H1 (cell line): ENCODE data around the gene CCDC178. TPM values are rescaled to one million over a fixed set of nuclear protein-coding genes. Genes with fewer than 3 reads are reported as not detected.

Experiments
- CTCF ChIA-PET: fragments of 300-600 bp; sonication (Branson Sonifier 250); formaldehyde crosslinking; loops from one replicate; lab custom pipeline; 2021; ENCODE audit not compliant: partially characterized antibody; lab: Charles Lee
- POLR2A ChIA-PET: fragments of 300-600 bp; sonication (Branson Sonifier 250); formaldehyde crosslinking; loops from one replicate; lab custom pipeline; 2021; ENCODE audit warnings: inconsistent platforms; ENCODE audit not compliant: partially characterized antibody; lab: Charles Lee
- DNase-seq, 2 experiments: peaks; one replicate each; pipeline versions ENCODE4 v3.0.0 to v3.0.0-alpha.2; 2010 to 2022; ENCODE audit warnings: low spot score in 2 of 2, low read depth in 1 of 2, mixed read lengths in 1 of 2
- FAIRE-seq: peaks from 2 replicates; lab custom pipeline; 2011; peaks lifted over from hg19 to GRCh38; lab: Jason Lieb, UNC
- H2AFZ ChIP-seq: 2 replicates; pipeline ENCODE4 v1.8.1; 2012; ENCODE audit warnings: low read length, inconsistent platforms
- H2AK5ac ChIP-seq: 2 replicates; pipeline ENCODE4 v1.6.1; 2013; ENCODE audit warnings: low read depth, low read length
- H2BK120ac ChIP-seq: replicated peaks from 2 replicates; pipeline ENCODE3; 2013; ENCODE audit warnings: low read depth, low read length, inconsistent platforms
- H2BK12ac ChIP-seq: 2 replicates; pipeline ENCODE4 v1.6.1; 2013; ENCODE audit warnings: low read depth, low read length
- H2BK15ac ChIP-seq: 2 replicates; pipeline ENCODE4 v1.6.1; 2013; ENCODE audit warnings: low read length
- H2BK20ac ChIP-seq: 2 replicates; pipeline ENCODE4 v1.6.1; 2013; ENCODE audit warnings: low read length
- H2BK5ac ChIP-seq: 2 replicates; pipeline ENCODE4 v1.6.1; 2013; ENCODE audit warnings: low read depth, low read length
- H3K14ac ChIP-seq: 2 replicates; pipeline ENCODE4 v1.6.1; 2013; ENCODE audit warnings: inconsistent platforms; ENCODE audit not compliant: insufficient read length
- H3K18ac ChIP-seq: 2 replicates; pipeline ENCODE4 v1.6.1; 2013; ENCODE audit warnings: low read length; ENCODE audit errors: extremely low read depth
- H3K23ac ChIP-seq: 2 replicates; pipeline ENCODE4 v1.6.1; 2013; ENCODE audit warnings: inconsistent platforms; ENCODE audit not compliant: insufficient read length
- H3K23me2 ChIP-seq: 2 replicates; pipeline ENCODE4 v1.6.1; 2013; ENCODE audit warnings: low read depth, low read length
- H3K27ac ChIP-seq: 2 replicates; pipeline ENCODE4 v1.6.1; 2011; ENCODE audit warnings: low read depth, low read length, inconsistent platforms
- H3K27me3 ChIP-seq, 4 experiments: replicated peaks in 1 of 4; 1 replicate in 1 of 4; 2 replicates in 3 of 4; pipeline versions ENCODE4 v1.6.1 to v1.8.1; 2011 to 2013; ENCODE audit warnings: low read length in 3 of 4, mild to moderate bottlenecking in 3 of 4, inconsistent platforms in 2 of 4, mixed read lengths in 2 of 4, moderate library complexity in 1 of 4; ENCODE audit not compliant: control insufficient read depth in 3 of 4, insufficient read depth in 3 of 4; ENCODE audit errors: extremely low read depth in 1 of 4
- H3K36me3 ChIP-seq, 4 experiments: 2 replicates each; pipeline versions ENCODE4 v1.6.1 to v1.8.1; 2011 to 2013; ENCODE audit warnings: mild to moderate bottlenecking in 4 of 4, low read length in 3 of 4, moderate library complexity in 2 of 4, control low read depth in 1 of 4, inconsistent platforms in 1 of 4; ENCODE audit not compliant: insufficient read depth in 4 of 4, control insufficient read depth in 2 of 4
- H3K4ac ChIP-seq: replicated peaks from 2 replicates; pipeline ENCODE3; 2013; ENCODE audit warnings: low read length, low read depth, mixed read lengths, inconsistent platforms; ENCODE audit not compliant: insufficient read length
- H3K4me1 ChIP-seq, 4 experiments: replicated peaks in 1 of 4; 1 replicate in 1 of 4; 2 replicates in 3 of 4; pipeline versions ENCODE4 v1.6.1 to v1.8.1; 2011 to 2013; ENCODE audit warnings: low read length in 3 of 4, inconsistent platforms in 2 of 4, mixed read lengths in 1 of 4; ENCODE audit not compliant: insufficient read depth in 4 of 4, control insufficient read depth in 3 of 4
- H3K4me2 ChIP-seq, 2 experiments: 2 replicates each; pipeline versions ENCODE4 v1.6.1 to v1.8.1; 2011 to 2013; ENCODE audit warnings: low read depth in 2 of 2, low read length in 2 of 2, control low read depth in 1 of 2, inconsistent platforms in 1 of 2, mild to moderate bottlenecking in 1 of 2; ENCODE audit not compliant: insufficient read depth in 1 of 2
- H3K4me3 ChIP-seq, 4 experiments: fragments of 200-600, 300-600 bp in 1 of 4; sonication (generic), shearing (Covaris generic), sonication (Bioruptor Twin) in 1 of 4; 2 replicates each; pipeline versions ENCODE4 v1.5.1 to v1.8.1; 2011 to 2016; ENCODE audit warnings: low read length in 4 of 4, low read depth in 3 of 4, control low read depth in 2 of 4, inconsistent platforms in 2 of 4, mild to moderate bottlenecking in 2 of 4, mixed read lengths in 1 of 4, moderate library complexity in 1 of 4; ENCODE audit not compliant: insufficient read depth in 2 of 4; ENCODE audit errors: extremely low read depth in 1 of 4
- H3K56ac ChIP-seq: replicated peaks from 2 replicates; pipeline ENCODE3; 2013; ENCODE audit warnings: low read depth, mild to moderate bottlenecking, mixed read lengths, low read length, inconsistent platforms; ENCODE audit not compliant: insufficient read length
- H3K79me1 ChIP-seq: 2 replicates; pipeline ENCODE4 v1.6.1; 2013; ENCODE audit warnings: low read depth, low read length, control low read depth
- H3K79me2 ChIP-seq, 2 experiments: 2 replicates each; pipeline versions ENCODE4 v1.6.1 to v1.8.1; 2012 to 2013; ENCODE audit warnings: low read length in 2 of 2, mild to moderate bottlenecking in 2 of 2, inconsistent platforms in 1 of 2; ENCODE audit not compliant: insufficient read depth in 2 of 2, control insufficient read depth in 1 of 2
- H3K9ac ChIP-seq, 4 experiments: replicated peaks in 1 of 4; 1 replicate in 1 of 4; 2 replicates in 3 of 4; pipeline versions ENCODE4 v1.6.1 to v1.8.1; 2011 to 2013; ENCODE audit warnings: low read depth in 3 of 4, low read length in 3 of 4, control low read depth in 2 of 4, mild to moderate bottlenecking in 2 of 4, moderate library complexity in 2 of 4, inconsistent platforms in 1 of 4; ENCODE audit errors: extremely low read depth in 1 of 4
- H3K9me3 ChIP-seq, 2 experiments: 2 replicates each; pipeline versions ENCODE4 v1.6.1 to v1.8.1; 2012 to 2013; ENCODE audit warnings: mild to moderate bottlenecking in 2 of 2, moderate library complexity in 2 of 2, control low read depth in 1 of 2, inconsistent platforms in 1 of 2, low read depth in 1 of 2, low read length in 1 of 2, mixed read lengths in 1 of 2; ENCODE audit not compliant: insufficient read depth in 2 of 2
- H4K20me1 ChIP-seq, 2 experiments: replicated peaks in 1 of 2; 2 replicates each; pipeline versions ENCODE3 to v1.8.1; 2011 to 2013; ENCODE audit warnings: inconsistent platforms in 2 of 2, low read length in 2 of 2, mild to moderate bottlenecking in 1 of 2; ENCODE audit not compliant: insufficient read depth in 2 of 2, control insufficient read depth in 1 of 2
- H4K5ac ChIP-seq: 2 replicates; pipeline ENCODE4 v1.6.1; 2013; ENCODE audit warnings: low read length, low read depth, mixed read lengths, inconsistent platforms; ENCODE audit not compliant: insufficient read length
- H4K8ac ChIP-seq: 2 replicates; pipeline ENCODE4 v1.8.0; 2013; ENCODE audit warnings: mild to moderate bottlenecking, moderate library complexity, low read length, inconsistent platforms; ENCODE audit not compliant: insufficient read depth; ENCODE audit errors: extremely low read depth
- H4K91ac ChIP-seq: replicated peaks from 2 replicates; pipeline ENCODE3; 2013; ENCODE audit warnings: low read length, mixed read lengths, inconsistent platforms; ENCODE audit not compliant: insufficient read length
- CREB1 ChIP-seq: IDR thresholded peaks from 2 replicates; pipeline ENCODE4 v1.6.1; 2012; ENCODE audit warnings: inconsistent platforms
- CTCF ChIP-seq, 3 experiments: IDR thresholded peaks; 1 replicate in 2 of 3; 2 replicates in 1 of 3; pipeline versions ENCODE4 v1.5.1 to v1.6.1; 2011; ENCODE audit warnings: low read length in 3 of 3, mild to moderate bottlenecking in 3 of 3, inconsistent platforms in 2 of 3, low read depth in 1 of 3, moderate library complexity in 1 of 3; ENCODE audit not compliant: insufficient read depth in 1 of 3; ENCODE audit errors: control extremely low read depth in 1 of 3
- FOSL1 ChIP-seq: IDR thresholded peaks from 2 replicates; pipeline ENCODE4 v1.6.1; 2011; ENCODE audit warnings: mild to moderate bottlenecking, low read depth, low read length, moderate library complexity; ENCODE audit not compliant: insufficient read depth
- NANOG ChIP-seq: IDR thresholded peaks from 2 replicates; pipeline ENCODE4 v1.6.1; 2011; ENCODE audit warnings: low read length, low read depth, mild to moderate bottlenecking, inconsistent platforms; ENCODE audit not compliant: insufficient read depth, poor library complexity, severe bottlenecking
- NRF1 ChIP-seq: IDR thresholded peaks from 2 replicates; pipeline ENCODE4 v1.6.1; 2011; ENCODE audit warnings: mild to moderate bottlenecking, low read depth, low read length, improper control_type of control experiment
- PHF8 ChIP-seq: fragments of 200-600 bp; sonication (generic); conservative IDR thresholded peaks from 2 replicates; pipeline ENCODE4 v1.7.1; 2012; ENCODE audit warnings: low read depth, mild to moderate bottlenecking, inconsistent platforms, low read length, moderate library complexity
- POLR2AphosphoS5 ChIP-seq: IDR thresholded peaks from 2 replicates; pipeline ENCODE4 v1.6.1; 2011; ENCODE audit warnings: low read depth, low read length
- SIRT6 ChIP-seq: IDR thresholded peaks from one replicate; pipeline ENCODE4 v1.7.1; 2012; ENCODE audit warnings: low read length, inconsistent platforms
- SIX5 ChIP-seq: IDR thresholded peaks from 2 replicates; pipeline ENCODE4 v1.6.1; 2011; ENCODE audit warnings: mild to moderate bottlenecking, low read depth, low read length
- TCF12 ChIP-seq: IDR thresholded peaks from 2 replicates; pipeline ENCODE4 v1.6.1; 2011; ENCODE audit warnings: low read depth, mild to moderate bottlenecking, low read length
- ZNF274 ChIP-seq: IDR thresholded peaks from 2 replicates; pipeline ENCODE4 v1.7.0; 2012; ENCODE audit warnings: low read length, borderline replicate concordance; ENCODE audit errors: extremely low read depth
- WGBS, 2 experiments: shearing (Covaris generic) in 1 of 2; methylation state at CpG; one replicate each; pipeline versions ENCODE4 v1.1.6 to v1.1.7; 2013 to 2015; ENCODE audit warnings: low lambda C conversion rate in 2 of 2, mixed read lengths in 2 of 2, inconsistent platforms in 1 of 2, low coverage in 1 of 2, missing lambda C conversion rate in 1 of 2; ENCODE audit not compliant: insufficient replicate concordance in 2 of 2, insufficient coverage in 1 of 2, insufficient read length in 1 of 2; ENCODE audit errors: extremely low coverage in 1 of 2, missing lambda C conversion rate in 1 of 2; 5-methylcytosine and 5-hydroxymethylcytosine counted together
- polyA plus RNA-seq, 7 experiments: library from polyadenylated mRNA; depleted of rRNA in 3 of 7; stranded (reverse) in 5 of 7; unstranded in 2 of 7; fragments of >200 nt in 5 of 7; fragments of 200-250 nt in 2 of 7; gene quantifications; 1 replicate in 5 of 7; 2 replicates in 1 of 7; 4 replicates in 1 of 7; pipeline versions ENCODE4 v1.2.1 to v1.2.3, GENCODE V29; 2011 to 2013; ENCODE audit warnings: missing spikeins in 2 of 7, mixed read lengths in 2 of 7
- total RNA-seq: library from RNA; stranded (reverse); fragmentation: NEBNext Ultra II Directional; extraction: Animal tissue kit (Norgen Biotek cat#: 25700); gene quantifications from 2 replicates; pipeline ENCODE4 v1.2.1, GENCODE V29; 2021

CCDC178 gene
- total and polyA plus RNA-seq, 2 of the 8 experiments (the other 6 are each of a cell fraction or from before 2014, with no cell fraction given): not detected

- no peak overlapping the region for H3K27ac ChIP-seq
- H3K79me2 ChIP-seq: no peaks in the 10 kb centered on the region
- no peaks in the 10 kb centered on the region for H3K9me3 ChIP-seq
- H2AFZ ChIP-seq: no peak overlapping the region
- 97% methylated on average over 5 of the region's 5 CpGs; no CpG with 5 or more reads in 1 of the 2 experiments for WGBS, 2 experiments
- TF ChIP-seq TCF12: no peak
- TF ChIP-seq SIX5: no peak
- no peak for TF ChIP-seq CREB1
- TF ChIP-seq NRF1: no peak
- no peak for TF ChIP-seq NANOG
- TF ChIP-seq SIRT6: no peak
- TF ChIP-seq PHF8: no peak
- TF ChIP-seq FOSL1: no peak
- no peak for TF ChIP-seq CTCF (IDR thresholded peaks at IDR 0.05; ENCODE audit: control extremely low read depth in 1 of 3, insufficient read depth in 1 of 3, low read depth in 1 of 3, low read length in 3 of 3)
- TF ChIP-seq ZNF274: no peak
- no peak for TF ChIP-seq POLR2AphosphoS5
- H3K4me1 ChIP-seq: peaks cover 0 to 5% (median under 1%) of the 10 kb centered on the region in 4 experiments; a peak in 2 of 7 replicates
- H3K14ac ChIP-seq: no peak overlapping the region
- no peak for DNase-seq
- no peaks in the 10 kb centered on the region for H3K79me1 ChIP-seq
- no peaks in the 10 kb centered on the region for H3K23me2 ChIP-seq
- no peak overlapping the region for H3K9ac ChIP-seq
- no peak overlapping the region for H4K91ac ChIP-seq
- no peak overlapping the region for H3K56ac ChIP-seq
- H3K23ac ChIP-seq: no peak overlapping the region
- no peak overlapping the region for H3K4ac ChIP-seq
- POLR2A ChIA-PET: no interaction called here
- no peak overlapping the region for H2BK15ac ChIP-seq
- H4K20me1 ChIP-seq: no peaks in the 10 kb centered on the region
- H3K27me3 ChIP-seq: no peaks in the 10 kb centered on the region
- H3K36me3 ChIP-seq: no peaks in the 10 kb centered on the region
- H2BK12ac ChIP-seq: no peak overlapping the region
- no peak overlapping the region for H4K5ac ChIP-seq
- FAIRE-seq: no peak
- CTCF ChIA-PET: interaction anchor here (0.8 to 1.0 kb wide), 3 partner anchors 9 to 84 kb away, joined by 3 to 5 read pairs (median 4); no protein-coding TSS in a partner anchor
- H2BK120ac ChIP-seq: no peak overlapping the region
- H3K4me2 ChIP-seq: no peak overlapping the region
- H2BK5ac ChIP-seq: no peak overlapping the region
- no peak overlapping the region for H2AK5ac ChIP-seq
- no peak overlapping the region for H3K4me3 ChIP-seq
- H3K18ac ChIP-seq: no peak overlapping the region
- H2BK20ac ChIP-seq: no peak overlapping the region
- no peak overlapping the region for H4K8ac ChIP-seq
Measured at GRCh38 chr18:33014060-33014796, 426.3 kb downstream of the CCDC178 start.
